Measurements from ENCODE around the gene ATG101.

GRCh38 chr12:52076811-52077210, 7.0 kb downstream of the ATG101 start:
- TF ChIP-seq CTCF (IDR thresholded peaks at IDR 0.05), result no peak
- no peak for TF ChIP-seq POLR2A (IDR thresholded peaks at IDR 0.05; ENCODE audit: low read depth)
- no peak for TF ChIP-seq EP300 (IDR thresholded peaks at IDR 0.05)
- no peak for TF ChIP-seq POLR2AphosphoS5 (IDR thresholded peaks at IDR 0.05)

Data from esophagus muscularis mucosa (tissue), 4 donors.